ENCODE data around the gene GABRR2. TPM values are rescaled to one million over a fixed set of nuclear protein-coding genes. Genes with fewer than 3 reads are reported as not detected.

The GABRR2 gene
- total and polyA plus RNA-seq, 2 of the 4 experiments (the other 2 are of a cell fraction): 0.26 TPM; not detected in 1

DNA sequence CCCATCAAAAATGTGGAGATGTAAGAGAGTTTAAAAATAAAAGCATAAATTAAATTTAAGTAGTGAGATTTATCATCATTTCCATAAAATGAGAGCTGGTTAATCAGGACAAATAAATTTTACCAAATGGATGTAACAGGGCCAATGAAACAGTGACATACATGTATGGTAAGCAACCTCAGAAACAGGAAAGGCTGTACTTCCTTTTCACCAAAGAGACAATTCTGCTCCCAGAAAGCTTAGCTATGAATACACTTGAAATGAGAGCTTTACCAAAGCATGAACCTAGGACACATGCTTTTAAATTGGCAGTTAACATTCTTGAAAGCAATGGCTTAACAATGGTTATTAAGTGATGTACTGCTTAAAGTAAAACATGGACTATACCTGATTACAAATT lies 49.5 kb upstream of the GABRR2 start:
- intact Hi-C loops (cut with micrococcal nuclease) (no loop called here), in situ Hi-C loops (cut with MboI; ENCODE audit: low sequenced_read_pairs) (loop anchor here (25.0 kb wide), 2 partner anchors 227 to 377 kb away; partner anchors contain the start of gene PM20D2)
- no TSS peak for BruUV-seq (replicated peaks)

More for the DNA sequence above, 49.5 kb upstream of the GABRR2 start:
- CTCF ChIA-PET: interaction anchor here (1.4 kb wide), 1 partner anchor 12 kb away, joined by 3 read pairs; no protein-coding TSS in a partner anchor
- no peak for ATAC-seq (ENCODE audit: low read depth)
- H4K5ac ChIP-seq (ENCODE audit: low read depth, low read length): no peak overlapping the region
- H3K4me3 ChIP-seq (ENCODE audit: insufficient read depth, low read depth, low read length): no peak overlapping the region
- H3K14ac ChIP-seq (replicated peaks; ENCODE audit: low read depth, low read length): no peak overlapping the region
- no peak overlapping the region for H3K4ac ChIP-seq (ENCODE audit: low read depth, low read length)
- H3K23ac ChIP-seq (ENCODE audit: low read depth, low read length): no peak overlapping the region
- H3K56ac ChIP-seq (ENCODE audit: extremely low read depth, insufficient read depth, low read length): no peak overlapping the region
- H3K9me3 ChIP-seq (ENCODE audit: control insufficient read depth, insufficient read depth, low read length): no peaks in the 10 kb centered on the region
- H3K4me1 ChIP-seq (ENCODE audit: control insufficient read depth, insufficient read depth, low read length): no peaks in the 10 kb centered on the region
- H4K8ac ChIP-seq (ENCODE audit: low read depth in 2 of 2, low read length in 2 of 2): no peak overlapping the region
- H2AK5ac ChIP-seq (ENCODE audit: low read depth, low read length): no peak overlapping the region
- no peak overlapping the region for H3K27ac ChIP-seq (ENCODE audit: insufficient read depth, low read length)
- no peaks in the 10 kb centered on the region for H4K20me1 ChIP-seq (ENCODE audit: insufficient read depth, low read length)
- no peak overlapping the region for H2AK9ac ChIP-seq (replicated peaks; ENCODE audit: low read depth, low read length, poor library complexity)
- TF ChIP-seq CHD1 (IDR thresholded peaks at IDR 0.05; ENCODE audit: low read depth, low read length) (no peak), RAD21 (IDR thresholded peaks at IDR 0.05; ENCODE audit: low read length) (no peak), MAZ (IDR thresholded peaks at IDR 0.05; ENCODE audit: borderline replicate concordance, low read depth, low read length) (no peak), CEBPB (IDR thresholded peaks at IDR 0.05; ENCODE audit: low read depth, low read length) (no peak), RCOR1 (IDR thresholded peaks at IDR 0.05; ENCODE audit: insufficient replicate concordance, low read length) (no peak), RFX5 (IDR thresholded peaks at IDR 0.05; ENCODE audit: low read depth, low read length) (no peak), MXI1 (IDR thresholded peaks at IDR 0.05; ENCODE audit: borderline replicate concordance, low read depth, low read length) (no peak), CTCF (conservative IDR thresholded peaks at IDR 0.05; ENCODE audit: low read depth, low read length) (no peak), POLR2A (IDR thresholded peaks at IDR 0.05; ENCODE audit: low read depth, low read length) (no peak), FOS (IDR thresholded peaks at IDR 0.05; ENCODE audit: low read depth, low read length) (no peak), BHLHE40 (IDR thresholded peaks at IDR 0.05; ENCODE audit: low read depth, low read length) (no peak), MAFK (IDR thresholded peaks at IDR 0.05; ENCODE audit: low read depth, low read length) (no peak)
- TF ChIP-seq, protein P1, sequence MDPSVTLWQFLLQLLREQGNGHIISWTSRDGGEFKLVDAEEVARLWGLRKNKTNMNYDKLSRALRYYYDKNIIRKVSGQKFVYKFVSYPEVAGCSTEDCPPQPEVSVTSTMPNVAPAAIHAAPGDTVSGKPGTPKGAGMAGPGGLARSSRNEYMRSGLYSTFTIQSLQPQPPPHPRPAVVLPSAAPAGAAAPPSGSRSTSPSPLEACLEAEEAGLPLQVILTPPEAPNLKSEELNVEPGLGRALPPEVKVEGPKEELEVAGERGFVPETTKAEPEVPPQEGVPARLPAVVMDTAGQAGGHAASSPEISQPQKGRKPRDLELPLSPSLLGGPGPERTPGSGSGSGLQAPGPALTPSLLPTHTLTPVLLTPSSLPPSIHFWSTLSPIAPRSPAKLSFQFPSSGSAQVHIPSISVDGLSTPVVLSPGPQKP (IDR thresholded peaks at IDR 0.05; ENCODE audit: borderline replicate concordance, low read depth, low read length): no peak
- TF ChIP-seq, protein P2, sequence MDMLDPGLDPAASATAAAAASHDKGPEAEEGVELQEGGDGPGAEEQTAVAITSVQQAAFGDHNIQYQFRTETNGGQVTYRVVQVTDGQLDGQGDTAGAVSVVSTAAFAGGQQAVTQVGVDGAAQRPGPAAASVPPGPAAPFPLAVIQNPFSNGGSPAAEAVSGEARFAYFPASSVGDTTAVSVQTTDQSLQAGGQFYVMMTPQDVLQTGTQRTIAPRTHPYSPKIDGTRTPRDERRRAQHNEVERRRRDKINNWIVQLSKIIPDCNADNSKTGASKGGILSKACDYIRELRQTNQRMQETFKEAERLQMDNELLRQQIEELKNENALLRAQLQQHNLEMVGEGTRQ (IDR thresholded peaks at IDR 0.05; ENCODE audit: low read depth, low read length): no peak
- H3K18ac ChIP-seq (ENCODE audit: low read depth, low read length): no peak overlapping the region
- H3K79me1 ChIP-seq (ENCODE audit: low read depth in 1 of 2, low read length in 2 of 2): no peaks in the 10 kb centered on the region
- no peak overlapping the region for H2AFZ ChIP-seq (replicated peaks; ENCODE audit: low read length, poor library complexity)
- H2BK15ac ChIP-seq (ENCODE audit: low read depth, low read length): no peak overlapping the region
- dilution Hi-C loops (cut with HindIII; ENCODE audit: low sequenced_read_pairs, unreplicated experiment): no loop called here
- H3K4me2 ChIP-seq (ENCODE audit: low read depth, low read length): no peak overlapping the region
- H2BK20ac ChIP-seq (ENCODE audit: low read depth, low read length): no peak overlapping the region
- H2BK120ac ChIP-seq (ENCODE audit: low read depth, low read length): no peak overlapping the region
- no peak overlapping the region for H3K9ac ChIP-seq (ENCODE audit: low read depth, low read length)
- H3K9me1 ChIP-seq (ENCODE audit: insufficient read depth, low read length): no peaks in the 10 kb centered on the region
- H3K36me3 ChIP-seq (ENCODE audit: control insufficient read depth, insufficient read depth, low read length): no peaks in the 10 kb centered on the region
- H2BK5ac ChIP-seq (ENCODE audit: low read depth, low read length, poor library complexity, severe bottlenecking): no peak overlapping the region
- DNase-seq: no peak
- POLR2A ChIA-PET (ENCODE audit: unreplicated experiment): no interaction called here
- H3K27me3 ChIP-seq (ENCODE audit: control insufficient read depth, insufficient read depth, low read length): 0 out of 2 replicates have a peak, but pooled peaks cover 3% of the 10 kb centered on the region
- no peak overlapping the region for H4K91ac ChIP-seq (ENCODE audit: insufficient read depth, low read depth, low read length)

All from IMR-90 (cell line).